HG03060 (cell line): ENCODE results near the gene ZNF888.
A peak's percentile ranks its signal among the peaks of the same experiment; 100 is the strongest.
"Not testable (repeated sequence)": the region's sequence is repeated elsewhere in the genome, so short reads cannot be mapped to it uniquely, and the experiment has no call there.

ENCODE experiments used
- ATAC-seq: cut with Tn5 transposase; IDR thresholded peaks from one replicate; pipeline ENCODE4 v1.9.1; 2021; ENCODE audit warnings: low read depth, moderate number of reproducible peaks; ENCODE audit not compliant: unreplicated experiment

ZNF888 gene

GRCh38 chr19:52889931-52890330 is 33.3 kb downstream of the ZNF888 start:
- no peak for ATAC-seq

- no peak for ATAC-seq
These were observed 34.2 kb downstream of the ZNF888 start for GRCh38 chr19:52889076-52889475.

GRCh38 chr19:52880895-52881389 is 42.3 kb downstream of the ZNF888 start:
- ATAC-seq, result no peak

DNA sequence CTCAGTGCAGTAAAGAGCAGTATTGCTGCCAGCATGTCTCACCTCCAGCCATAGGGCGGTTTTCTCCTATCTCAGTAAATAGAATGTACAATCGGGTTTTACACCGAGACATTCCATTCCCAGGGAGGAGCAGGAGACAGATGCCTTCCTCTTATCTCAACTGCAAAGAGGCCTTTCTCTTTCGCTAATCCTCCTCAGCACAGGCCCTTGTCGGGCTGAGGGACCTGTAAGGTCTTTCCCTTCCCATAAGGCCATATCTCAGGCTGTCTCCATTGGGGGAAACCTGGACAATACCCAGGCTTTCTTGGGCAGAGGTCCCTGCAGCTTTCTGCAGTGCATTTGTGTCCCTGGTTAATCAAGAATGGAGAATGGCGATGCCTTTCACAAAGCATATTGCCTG is 50.2 kb downstream of the ZNF888 start:
- ATAC-seq, result not testable (repeated sequence)

DNA sequence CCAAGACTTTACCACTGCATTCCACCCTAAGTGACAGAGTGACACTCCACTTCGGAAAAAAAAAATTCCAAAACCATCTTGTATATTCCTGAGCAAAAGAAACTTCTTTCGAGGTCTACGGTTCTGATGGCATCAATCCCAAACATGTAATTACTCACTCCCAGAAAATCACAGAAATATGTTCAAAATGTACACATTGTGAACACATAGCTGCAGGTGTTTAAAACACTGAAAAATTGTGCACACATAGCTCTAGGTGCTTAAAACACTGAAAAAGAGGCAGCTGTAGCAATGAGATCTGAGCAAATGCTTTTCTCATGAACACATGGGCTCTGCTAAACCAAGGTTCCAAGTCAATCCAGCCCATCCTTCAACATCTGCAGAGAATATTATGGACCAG is 51.8 kb downstream of the ZNF888 start:
- ATAC-seq, result no peak

DNA sequence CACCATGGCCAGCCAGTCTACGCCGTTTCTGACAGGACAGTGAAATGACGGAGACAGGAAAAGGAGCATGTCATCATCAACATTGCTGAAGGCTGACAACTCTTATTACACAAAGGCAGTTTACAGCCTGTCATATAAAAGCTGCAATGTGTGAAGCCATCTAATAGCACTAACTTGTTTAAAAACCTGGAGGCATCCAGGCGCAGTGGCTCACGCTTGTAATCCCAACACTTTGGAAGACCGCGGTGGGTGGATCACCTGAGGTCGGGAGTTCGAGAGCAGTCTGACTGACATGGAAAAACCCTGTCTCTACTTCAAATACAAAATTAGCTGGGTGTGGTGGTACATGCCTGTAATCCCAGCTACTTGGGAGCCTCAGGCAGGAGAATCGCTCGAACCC is 55.2 kb downstream of the ZNF888 start:
- ATAC-seq, result not testable (repeated sequence)

DNA sequence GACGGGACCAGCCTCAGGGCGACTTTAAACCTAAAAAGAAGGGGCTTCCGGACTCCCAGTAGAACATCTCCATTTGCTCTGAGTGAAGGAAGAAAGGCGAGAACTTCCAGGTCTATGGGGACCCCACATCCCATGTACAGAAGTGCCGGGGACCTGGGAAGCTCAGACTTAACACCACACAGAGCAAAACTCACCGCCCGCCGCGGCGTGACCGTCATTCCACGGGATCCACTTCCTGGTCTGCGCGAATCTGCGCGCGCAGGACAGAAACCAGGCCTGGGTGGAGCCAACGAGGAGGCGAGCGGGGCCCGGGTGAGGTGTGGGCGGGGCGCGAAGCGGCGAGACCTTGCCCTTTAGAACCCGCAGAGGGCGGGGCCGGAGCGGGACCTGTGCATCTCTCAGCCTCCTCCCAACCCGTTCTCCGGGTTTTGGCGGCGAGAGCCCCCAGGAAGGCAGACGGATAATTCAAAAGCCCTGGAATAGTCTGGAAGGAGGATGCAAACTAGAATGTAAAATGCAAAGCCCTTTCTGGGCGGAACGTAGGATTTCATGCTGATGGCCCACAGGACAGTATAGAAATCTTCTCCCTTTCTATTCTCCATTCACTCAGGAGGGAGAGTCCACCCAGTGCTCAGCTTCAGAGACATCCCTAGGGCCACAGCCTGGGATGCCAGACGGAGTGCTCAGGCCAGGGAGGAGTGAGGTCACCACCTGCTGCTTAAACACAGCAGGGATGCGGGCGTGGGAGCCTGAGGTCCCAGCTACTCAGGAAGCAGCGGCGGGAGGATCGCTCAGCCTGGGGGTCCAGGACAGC is 65.6 kb downstream of the ZNF888 start, which contains the start of gene ZNF468:
Gene ZNF468, minus strand, starts transcription at position 242 of the 814 bp plus-strand sequence. CDS start 3,347 bp downstream, outside the sequence.
- peak; percentile 70 for ATAC-seq

DNA sequence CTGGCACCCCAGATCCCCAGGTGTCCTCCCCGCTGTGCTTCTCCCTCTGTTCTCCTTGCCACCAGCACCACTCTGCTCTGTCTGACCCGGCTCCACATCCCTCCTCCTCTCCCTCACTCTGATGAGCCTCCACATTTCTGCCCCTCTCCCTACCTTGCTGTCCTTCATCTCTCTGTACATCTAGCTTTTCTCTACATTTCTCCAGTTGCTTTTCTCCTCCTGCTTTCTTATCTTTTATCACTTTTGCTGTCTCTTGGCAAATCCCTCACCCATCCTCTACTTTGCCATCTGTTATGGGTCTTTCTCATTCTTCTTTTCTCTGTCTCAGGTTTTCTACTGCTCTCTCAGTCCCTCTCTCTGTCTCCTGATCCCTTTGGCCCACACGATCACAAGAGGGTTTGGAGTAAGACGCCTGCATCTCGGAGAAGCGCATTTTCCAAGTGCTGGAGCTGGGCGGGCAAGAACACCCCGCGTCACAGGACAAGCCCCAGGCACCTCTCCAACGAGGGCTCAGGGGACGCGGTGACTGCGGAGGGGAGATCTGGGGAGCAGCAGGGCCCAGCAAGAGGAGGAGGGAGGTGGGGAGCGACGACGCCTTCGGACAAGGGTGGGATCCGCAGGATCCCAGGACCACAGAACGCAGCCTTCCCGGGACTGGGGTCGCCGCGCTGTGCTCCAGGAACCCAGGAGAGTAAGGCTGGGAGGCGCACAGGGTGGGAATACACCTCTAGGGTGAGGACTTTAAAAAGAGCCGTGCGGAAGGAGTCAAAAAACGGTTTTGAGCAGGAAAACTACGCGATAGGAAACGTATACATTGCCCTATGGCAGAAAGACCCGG is 66.5 kb downstream of the ZNF888 start:
- ATAC-seq, result peak; percentile 16
